SKM-1 (cell line): ENCODE results near the gene RAP1B.
"Not testable (repeated sequence)": the region's sequence is repeated elsewhere in the genome, so short reads cannot be mapped to it uniquely, and the experiment has no call there.

ENCODE experiments used
- DNase-seq: peaks from one replicate; lab custom pipeline; 2025; ENCODE audit not compliant: unreplicated experiment; lab: John Stamatoyannopoulos, UW

RAP1B gene

GRCh38 chr12:68632486-68632885, 21.8 kb downstream of the RAP1B start:
- DNase-seq, result no peak

DNA sequence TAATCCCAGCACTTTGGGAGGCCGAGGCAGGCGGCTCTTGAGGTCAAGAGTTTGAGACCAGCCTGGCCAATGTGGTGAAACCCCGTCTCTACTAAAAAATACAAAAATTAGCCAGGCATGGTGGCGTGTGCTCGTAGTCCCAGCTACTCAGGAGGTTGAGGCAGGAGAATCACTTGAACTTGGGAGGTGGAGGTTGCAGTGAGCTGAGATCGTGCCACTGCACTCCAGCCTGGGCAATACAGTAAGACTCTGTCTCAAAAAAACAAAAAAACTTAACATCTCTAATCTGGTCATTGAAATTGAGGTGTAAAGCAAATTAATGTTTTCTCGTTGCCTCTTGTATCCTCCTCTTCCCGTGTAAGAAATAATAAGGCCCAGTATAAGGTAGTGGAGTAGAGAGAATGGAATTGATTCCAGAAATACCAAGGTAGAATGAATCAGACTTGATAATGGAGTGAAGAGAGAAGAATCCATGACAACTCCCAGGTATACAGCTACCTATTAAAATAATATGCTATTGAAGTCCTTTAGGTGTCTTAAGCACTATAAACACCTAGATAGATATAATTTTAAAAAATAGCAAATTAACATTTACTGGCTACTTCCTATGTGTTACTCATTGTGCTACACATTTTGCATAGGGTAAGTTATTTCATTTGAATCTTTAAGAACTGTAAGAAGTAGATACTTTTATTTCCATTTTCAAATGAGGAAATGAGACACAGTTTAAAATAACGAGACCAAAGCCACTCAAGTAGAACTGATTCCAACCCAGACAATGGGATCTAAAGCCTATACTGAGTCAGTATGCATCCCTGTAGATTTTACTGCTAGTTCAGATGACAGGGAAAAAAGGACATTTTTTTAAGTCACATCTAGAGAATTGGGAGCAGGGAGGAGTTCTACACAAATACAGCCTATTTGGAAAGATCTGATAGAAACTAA, 23.2 kb downstream of the RAP1B start:
- no peak for DNase-seq

GRCh38 chr12:68636268-68636667, 25.6 kb downstream of the RAP1B start:
- no peak for DNase-seq

DNA sequence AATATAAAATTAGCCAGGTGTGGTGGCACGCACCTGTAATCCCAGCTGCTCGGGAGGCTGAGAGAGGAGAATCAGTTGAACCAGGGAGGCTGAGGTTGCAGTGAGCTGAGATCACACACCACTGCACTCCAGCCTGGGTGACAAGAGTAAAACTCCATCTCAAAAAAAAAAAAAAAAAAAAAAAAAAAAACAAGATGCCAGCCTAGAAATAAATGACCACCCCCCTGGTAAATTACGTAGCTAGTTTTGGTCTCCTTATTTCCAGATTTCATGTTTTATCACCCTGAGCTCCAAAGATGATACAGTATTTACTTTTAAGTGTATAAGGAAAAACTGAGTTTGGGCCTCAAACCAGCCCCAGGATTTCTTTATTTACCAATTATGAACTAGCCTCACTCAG, 26.7 kb downstream of the RAP1B start:
- not testable (repeated sequence) for DNase-seq

- DNase-seq, result no peak
Measured at GRCh38 chr12:68638171-68638570, 27.5 kb downstream of the RAP1B start.

DNA sequence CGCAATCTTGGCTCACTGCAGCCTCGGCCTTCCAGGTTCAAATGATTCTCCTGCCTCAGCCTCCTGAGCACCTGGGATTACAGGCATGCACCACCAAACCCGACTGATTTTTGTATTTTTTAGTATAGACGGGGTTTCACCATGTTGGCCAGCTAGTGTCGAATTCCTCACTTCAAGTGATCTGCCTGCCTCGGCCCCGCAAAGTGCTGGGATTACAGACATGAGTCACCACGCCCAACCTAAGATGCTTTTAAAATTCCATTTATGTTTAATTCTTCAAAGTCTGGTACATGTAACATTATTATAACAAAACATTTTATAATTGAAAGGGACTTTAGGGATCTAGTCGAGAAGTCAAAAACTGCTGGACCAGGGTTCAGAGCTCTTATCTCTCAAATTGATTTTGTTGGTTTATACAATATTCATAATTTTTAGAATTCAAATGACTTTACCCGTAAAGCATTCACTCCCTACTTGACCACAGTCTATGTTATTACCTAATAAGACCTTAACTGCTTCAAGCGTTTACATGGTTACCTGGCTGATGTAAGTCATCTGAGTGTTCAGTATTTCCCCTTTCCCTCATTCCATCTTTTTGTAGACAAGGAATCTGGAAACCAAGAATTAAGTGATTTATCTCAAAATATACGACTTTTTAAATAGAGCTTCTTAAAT, 28.2 kb downstream of the RAP1B start:
- DNase-seq, result no peak

DNA sequence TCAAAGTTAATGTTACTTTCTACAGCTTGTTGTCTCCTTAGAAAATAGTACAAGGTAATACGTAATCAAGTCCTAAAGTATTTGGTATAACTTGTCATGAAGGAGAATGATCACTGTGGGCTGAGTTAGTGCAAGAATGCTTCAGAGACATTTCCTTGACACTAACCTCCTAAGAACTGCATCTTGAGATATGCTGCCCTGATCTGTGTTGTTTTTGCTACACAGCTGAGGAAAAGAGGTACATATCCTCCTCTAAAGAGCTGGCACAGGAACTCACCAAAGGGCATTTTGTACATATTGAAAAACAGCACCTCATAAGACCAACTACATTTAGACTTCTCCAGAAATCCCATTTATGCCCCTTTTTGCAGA, 28.7 kb downstream of the RAP1B start:
- no peak for DNase-seq

GRCh38 chr12:68641138-68641537, 30.4 kb downstream of the RAP1B start:
- no peak for DNase-seq

DNA sequence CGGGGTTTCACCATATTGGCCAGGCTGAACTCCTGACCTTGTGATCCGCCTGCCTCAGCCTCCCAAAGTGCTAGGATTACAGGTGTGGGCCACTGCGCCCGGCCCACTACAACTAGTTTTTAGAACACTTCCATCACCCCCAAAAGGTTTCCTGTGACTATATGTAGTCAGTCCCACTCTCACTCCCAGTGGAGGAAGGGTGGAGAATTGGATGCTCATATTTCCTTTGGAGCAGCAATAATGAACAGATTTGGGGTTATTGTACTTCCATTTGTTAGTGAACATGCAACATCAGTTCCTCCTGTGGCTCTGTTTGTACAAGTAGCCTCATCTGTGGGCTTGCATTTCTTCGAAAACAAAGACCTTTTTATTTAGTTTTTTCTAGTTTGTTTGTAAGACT, 35.8 kb downstream of the RAP1B start:
- DNase-seq, result no peak

DNA sequence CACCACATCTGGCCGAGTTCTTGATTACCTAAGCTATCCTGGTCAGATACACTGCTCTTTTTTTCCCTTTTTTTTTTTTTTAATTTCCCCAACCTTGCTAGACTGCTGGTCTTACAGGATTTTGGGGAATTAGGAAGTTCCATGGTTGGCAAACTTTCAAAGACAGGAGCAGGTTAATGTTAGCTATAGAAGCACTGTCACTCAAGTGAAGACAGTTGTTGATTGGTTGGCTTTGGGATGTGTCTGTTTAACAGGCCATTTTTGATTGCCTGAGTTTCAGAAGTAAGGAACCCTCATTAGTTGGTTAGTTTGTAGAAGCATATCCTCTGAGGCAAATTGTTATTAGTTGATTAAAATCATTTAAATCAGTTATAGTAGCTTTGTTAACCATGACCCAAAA, 36.8 kb downstream of the RAP1B start:
- DNase-seq, result no peak

- no peak for DNase-seq
Measured at GRCh38 chr12:68648179-68648578, 37.5 kb downstream of the RAP1B start.

DNA sequence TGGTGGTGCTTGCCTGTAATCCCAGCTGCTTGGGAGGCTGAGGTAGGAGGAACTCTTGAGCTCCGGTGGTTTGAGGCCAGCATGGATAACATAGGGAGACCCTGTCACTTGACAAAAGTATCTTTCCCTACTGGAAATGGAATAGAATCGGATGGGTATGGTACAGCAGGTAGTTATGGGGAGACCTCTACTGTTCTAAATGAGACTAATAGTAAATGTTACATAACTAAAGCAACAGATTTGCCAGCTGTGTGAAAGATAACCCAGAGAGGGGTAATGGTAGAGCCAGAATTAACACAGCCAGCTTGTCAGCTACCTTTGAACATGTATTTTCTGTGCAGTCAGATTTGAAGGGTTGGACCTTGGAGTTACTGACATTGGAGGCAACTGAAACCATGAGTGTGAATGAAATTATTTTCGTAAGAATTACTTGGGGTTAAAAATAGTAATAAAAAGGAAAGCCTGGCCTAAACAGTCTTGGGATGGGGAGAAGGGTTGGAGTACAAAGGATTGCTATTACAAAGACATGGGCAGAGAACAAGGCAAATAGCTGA, 54.4 kb downstream of the RAP1B start:
- no peak for DNase-seq

GRCh38 chr12:68667291-68667690, 56.6 kb downstream of the RAP1B start:
- DNase-seq, result no peak

DNA sequence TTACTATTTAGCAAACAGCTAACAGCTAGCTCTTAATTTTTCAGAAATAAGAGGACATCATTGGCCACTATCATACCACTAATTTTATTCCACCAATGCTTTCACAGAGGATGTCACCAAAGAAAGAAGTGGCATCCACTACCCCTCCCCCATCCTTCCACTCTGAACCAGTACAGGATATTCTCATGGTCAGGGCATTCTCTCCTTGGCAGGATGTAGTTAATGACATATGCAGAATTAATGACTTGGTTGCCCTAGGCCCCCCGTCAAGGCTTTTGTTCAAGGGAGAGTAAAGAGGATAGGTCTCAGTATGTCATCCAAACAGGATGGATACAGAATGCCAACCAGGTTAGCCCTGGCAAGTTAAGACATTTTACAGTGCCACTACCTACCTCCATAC, 57.2 kb downstream of the RAP1B start:
- no peak for DNase-seq

DNA sequence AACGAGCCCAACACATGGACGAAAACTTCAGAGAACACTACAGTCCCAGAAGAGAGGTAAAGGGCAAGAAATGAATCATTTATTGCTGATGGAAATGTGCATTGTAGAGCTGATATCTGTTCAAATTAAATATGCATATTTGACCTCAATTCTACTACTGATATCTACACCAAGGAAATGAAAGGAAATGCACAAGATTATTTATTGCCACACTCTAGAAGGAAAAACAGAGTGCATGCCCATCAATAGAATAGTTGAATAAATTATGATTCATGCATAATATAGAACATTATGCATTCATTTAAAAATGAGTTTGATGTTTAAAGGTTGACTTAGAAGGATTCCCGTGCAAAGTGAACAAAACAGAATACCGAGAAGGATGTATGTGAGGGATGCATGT, 60.5 kb downstream of the RAP1B start:
- DNase-seq, result no peak

GRCh38 chr12:68673788-68674187, 63.1 kb downstream of the RAP1B start:
- no peak for DNase-seq

GRCh38 chr12:68674376-68674775, 63.7 kb downstream of the RAP1B start:
- no peak for DNase-seq

DNA sequence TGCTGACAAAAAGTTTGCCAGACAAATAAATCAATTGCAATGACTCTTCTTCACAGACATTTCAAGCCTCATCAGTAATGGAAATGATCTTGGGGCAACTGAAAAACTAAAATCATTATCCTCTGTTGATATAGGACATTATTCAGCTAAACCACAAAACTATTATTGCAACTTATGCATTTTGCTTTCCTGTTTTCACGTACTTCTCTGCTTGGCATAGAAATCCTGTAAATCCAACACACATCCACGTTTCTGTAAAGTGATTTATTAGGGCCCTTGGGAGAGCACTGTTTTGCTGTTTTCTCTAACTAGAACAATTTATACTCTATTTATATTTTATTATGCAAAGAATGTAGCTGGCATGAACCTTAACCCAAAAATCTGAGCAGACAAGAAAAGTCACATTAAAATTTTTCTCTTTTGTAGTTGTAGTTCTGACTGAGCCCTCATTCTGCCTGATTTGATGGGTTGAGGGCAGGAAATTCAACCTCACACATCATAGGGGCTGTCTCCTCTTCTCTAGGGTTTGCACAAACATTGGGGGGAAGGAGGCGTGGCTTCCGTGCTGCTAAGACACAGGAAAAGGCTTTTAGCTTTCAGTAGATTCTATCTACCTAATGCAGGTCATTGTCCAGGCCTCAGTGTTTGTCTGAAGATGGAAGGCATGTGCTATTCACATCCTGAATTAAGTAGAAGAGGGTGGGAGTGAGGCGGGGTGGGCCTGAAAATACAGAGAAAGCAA, 64.6 kb downstream of the RAP1B start:
- no peak for DNase-seq

GRCh38 chr12:68676854-68677253, 66.2 kb downstream of the RAP1B start:
- DNase-seq, result not testable (repeated sequence)

GRCh38 chr12:68686262-68686594, 75.5 kb downstream of the RAP1B start:
- DNase-seq, result no peak
